GM18526 (cell line): ENCODE results near the gene GGN.
A peak's percentile ranks its signal among the peaks of the same experiment; 100 is the strongest.

Experiments
- POLR2A ChIP-seq: IDR thresholded peaks from 3 replicates; pipeline ENCODE4 v1.6.1; 2011; ENCODE audit not compliant: insufficient read length; ENCODE audit errors: extremely low read depth

Gene GGN

DNA sequence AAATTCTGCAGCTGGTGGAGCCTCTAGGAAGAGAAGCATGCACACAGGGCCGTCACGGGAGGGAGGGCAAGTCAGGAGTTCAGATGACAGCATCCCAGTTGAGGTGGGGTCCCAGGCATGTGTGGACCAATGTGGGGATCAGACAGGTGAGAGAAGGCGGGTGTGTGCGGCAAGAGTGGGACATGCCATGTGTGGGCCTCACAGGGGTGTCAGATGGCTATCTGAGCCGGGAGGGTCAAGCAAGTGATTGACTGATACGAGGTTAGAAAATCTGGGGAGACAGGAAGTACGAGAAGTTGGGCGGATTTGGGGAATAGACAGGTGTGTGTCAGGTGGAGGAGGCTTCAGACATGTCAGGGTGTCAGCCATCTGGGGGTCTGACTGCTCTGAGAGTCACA is 29.3 kb upstream of the GGN start:
- TF ChIP-seq POLR2A, result no peak

- no peak for TF ChIP-seq POLR2A
These were observed 25.6 kb upstream of the GGN start for GRCh38 chr19:38413416-38413815.

DNA sequence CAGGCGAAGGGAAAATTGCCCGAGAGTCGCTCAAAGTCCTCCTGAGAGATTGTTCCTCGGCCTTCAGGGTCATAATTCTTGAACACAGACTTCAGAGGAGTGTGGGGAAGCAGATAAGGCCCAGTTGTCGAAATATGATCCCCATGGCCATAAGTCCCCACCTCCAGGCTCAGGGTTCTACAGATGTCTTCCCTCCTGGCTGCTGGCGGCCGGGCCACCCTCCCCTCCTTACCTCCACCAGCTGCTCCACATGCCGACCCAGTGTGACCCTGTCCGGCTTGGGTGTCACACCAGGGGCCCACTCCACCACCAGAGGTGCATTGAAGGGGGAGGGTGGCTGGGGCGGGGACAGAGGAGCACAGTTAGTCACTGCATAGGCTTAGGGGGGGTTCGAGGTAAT is 25.1 kb upstream of the GGN start:
- no peak for TF ChIP-seq POLR2A

GRCh38 chr19:38412491-38412890 is 24.7 kb upstream of the GGN start:
- TF ChIP-seq POLR2A, result no peak

- no peak for TF ChIP-seq POLR2A
These were observed 23.3 kb upstream of the GGN start for GRCh38 chr19:38411041-38411712.

- TF ChIP-seq POLR2A, result no peak
These were observed 21.8 kb upstream of the GGN start for GRCh38 chr19:38409631-38410133.

GRCh38 chr19:38405276-38405675 is 17.4 kb upstream of the GGN start:
- TF ChIP-seq POLR2A, result no peak

- TF ChIP-seq POLR2A, result no peak
These were observed 17.0 kb upstream of the GGN start for GRCh38 chr19:38404858-38405257.

DNA sequence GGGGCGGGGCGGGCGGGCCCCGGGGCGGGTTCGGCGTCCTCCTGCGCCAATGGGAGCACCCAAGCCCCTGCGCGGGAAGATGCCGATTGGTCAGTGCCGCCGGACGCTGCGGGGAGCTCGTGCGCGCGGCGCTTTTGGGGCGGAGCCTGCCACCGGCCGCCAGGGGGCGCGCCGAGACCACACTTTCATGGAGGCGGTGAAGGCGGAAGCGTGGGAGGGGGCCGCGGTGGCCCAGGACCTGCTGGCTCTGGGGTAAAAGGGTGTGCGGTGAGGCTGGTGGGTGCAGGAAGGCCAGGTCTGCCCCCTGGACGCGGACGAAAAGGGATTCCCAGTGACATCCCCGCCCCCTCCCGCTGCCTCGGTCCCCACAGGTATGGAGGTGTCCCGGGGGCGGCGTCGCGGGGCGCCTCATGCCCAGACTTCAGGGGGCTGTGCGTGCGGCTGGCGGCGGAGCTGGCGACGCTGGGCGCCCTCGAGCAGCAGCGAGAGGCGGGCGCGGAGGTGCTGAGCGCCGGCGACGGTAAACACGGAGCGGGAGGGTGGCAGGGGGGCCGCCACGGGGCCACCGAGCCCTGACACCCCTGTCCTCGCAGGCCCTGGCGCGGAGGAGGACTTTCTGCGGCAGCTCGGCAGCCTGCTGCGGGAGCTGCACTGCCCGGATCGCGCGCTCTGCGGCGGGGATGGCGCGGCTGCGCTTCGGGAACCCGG is 15.3 kb upstream of the GGN start, which contains the start of gene FAM98C:
TSS of gene FAM98C (plus strand) at position 127 of the 708 bp plus-strand sequence. CDS start at position 188, 61 bp downstream.
- peak; percentile 46 for TF ChIP-seq POLR2A

DNA sequence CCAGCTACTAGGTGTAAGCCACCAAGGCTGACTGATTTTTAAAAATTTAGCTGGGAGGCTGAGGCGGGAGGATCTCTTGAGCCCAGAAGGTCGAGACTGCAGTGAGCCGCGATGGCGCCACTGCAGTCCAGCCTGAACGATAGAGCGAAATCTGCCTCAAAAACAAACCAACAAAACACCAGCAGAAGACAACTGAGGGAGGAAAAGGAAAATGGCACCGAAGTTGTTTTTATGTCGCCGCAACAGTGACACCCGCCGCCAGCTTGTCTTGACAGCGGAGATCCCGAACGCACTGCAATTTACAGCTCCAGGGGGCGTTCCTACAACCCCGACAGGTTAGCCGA is 14.8 kb upstream of the GGN start:
- TF ChIP-seq POLR2A, result no peak

DNA sequence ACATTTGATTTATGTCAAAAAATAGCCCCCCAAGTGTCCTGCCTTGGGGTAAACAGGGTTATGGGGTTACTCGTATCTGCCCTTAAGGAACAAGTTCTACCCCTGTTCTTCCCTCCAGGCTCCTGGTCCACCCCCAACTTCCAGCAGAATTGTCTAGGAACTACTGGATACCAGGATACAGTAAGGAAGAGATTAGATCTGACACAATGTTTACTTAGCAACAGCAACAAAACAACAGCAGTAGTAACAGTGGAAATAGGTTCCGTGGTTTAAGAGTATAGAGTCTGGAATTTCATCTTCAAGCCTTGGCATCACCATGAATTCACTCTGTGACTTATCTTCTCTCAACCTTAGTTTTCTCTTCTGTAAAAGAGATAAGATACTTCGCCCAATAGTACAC is 13.3 kb upstream of the GGN start:
- no peak for TF ChIP-seq POLR2A

DNA sequence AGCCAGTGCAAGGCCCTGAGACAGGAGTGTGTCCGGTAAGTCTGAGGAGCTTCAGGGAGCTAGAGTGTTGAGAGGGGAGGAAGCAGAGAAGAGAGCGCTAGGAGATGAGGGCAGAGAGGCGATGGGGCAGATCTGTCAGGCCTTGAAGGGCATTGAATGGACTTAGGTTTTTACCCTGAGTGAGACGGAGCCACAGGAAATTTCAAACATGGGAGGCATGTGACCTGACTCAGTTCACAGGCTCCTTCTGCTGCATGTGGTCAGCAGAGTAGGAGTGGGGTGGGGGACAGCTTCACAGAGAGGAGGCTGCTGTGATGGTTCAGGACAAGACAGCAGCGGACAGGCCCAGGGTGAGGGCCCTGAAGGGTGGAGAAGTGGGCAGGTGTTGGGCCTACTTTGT is 12.5 kb upstream of the GGN start:
- TF ChIP-seq POLR2A, result no peak

GRCh38 chr19:38399537-38399936 is 11.7 kb upstream of the GGN start:
- TF ChIP-seq POLR2A, result no peak

- TF ChIP-seq POLR2A, result no peak
These were observed 11.2 kb upstream of the GGN start for GRCh38 chr19:38399081-38399480.

- TF ChIP-seq POLR2A, result no peak
These were observed 7.7 kb upstream of the GGN start for GRCh38 chr19:38395381-38396114.

GRCh38 chr19:38394488-38394887 is 6.7 kb upstream of the GGN start:
- no peak for TF ChIP-seq POLR2A
